ENCODE results near the gene NR1D2. TPM values are rescaled to one million over a fixed set of nuclear protein-coding genes. Genes with fewer than 3 reads are reported as not detected.

NR1D2 gene
- polyA plus RNA-seq, 1 experiment, result 29.1 TPM

GRCh38 chr3:23968463-23969184, 23.5 kb downstream of the NR1D2 start:
- DNase-seq (ENCODE audit: low read depth, low spot score), result no peak
- no peaks in the 10 kb centered on the region for H3K9me3 ChIP-seq (ENCODE audit: control insufficient read depth, insufficient read depth, low read length)
- no peak overlapping the region for H3K27ac ChIP-seq (ENCODE audit: low read depth, low read length)
- ChIA-PET CTCF (interaction anchor here (0.6 to 2.1 kb wide), 2 partner anchors 19 to 31 kb away, joined by 5 to 6 read pairs; no protein-coding TSS in a partner anchor), POLR2A (interaction anchor here (2.3 kb wide), 1 partner anchor 52 kb away, joined by 13 read pairs; the partner anchor contains the start of genes NKIRAS1 and RPL15)
- no peaks in the 10 kb centered on the region for H3K27me3 ChIP-seq (ENCODE audit: control insufficient read depth, insufficient read depth, low read length)
- no peak for TF ChIP-seq CTCF (IDR thresholded peaks at IDR 0.05; ENCODE audit: low read depth, low read length)
- H3K4me3 ChIP-seq (ENCODE audit: low read depth, low read length), result no peak overlapping the region

- Histone ChIP-seq H3K27me3 (ENCODE audit: control insufficient read depth, insufficient read depth, low read length) (no peaks in the 10 kb centered on the region), H3K27ac (ENCODE audit: low read depth, low read length) (no peak overlapping the region), H3K9me3 (ENCODE audit: control insufficient read depth, insufficient read depth, low read length) (no peaks in the 10 kb centered on the region), H3K4me3 (ENCODE audit: low read depth, low read length) (no peak overlapping the region)
- POLR2A ChIA-PET, result interaction anchor here (2.3 kb wide), 1 partner anchor 53 kb away, joined by 13 read pairs; the partner anchor contains the start of genes NKIRAS1 and RPL15
- DNase-seq (ENCODE audit: low read depth, low spot score), result no peak
- CTCF ChIA-PET, result interaction anchor here (2.1 kb wide), 1 partner anchor 30 kb away, joined by 6 read pairs; no protein-coding TSS in a partner anchor
- no peak for TF ChIP-seq CTCF (IDR thresholded peaks at IDR 0.05; ENCODE audit: low read depth, low read length)
Observed at GRCh38 chr3:23969393-23969792, 24.3 kb downstream of the NR1D2 start.

- Histone ChIP-seq H3K27ac (ENCODE audit: low read depth, low read length) (no peak overlapping the region), H3K4me3 (ENCODE audit: low read depth, low read length) (no peak overlapping the region), H3K27me3 (ENCODE audit: control insufficient read depth, insufficient read depth, low read length) (no peaks in the 10 kb centered on the region), H3K9me3 (ENCODE audit: control insufficient read depth, insufficient read depth, low read length) (no peaks in the 10 kb centered on the region)
- ChIA-PET CTCF (interaction anchor here (0.5 to 0.6 kb wide), 2 partner anchors 85 to 1884 kb away, joined by 3 to 4 read pairs; no protein-coding TSS in a partner anchor), POLR2A (no interaction called here)
- TF ChIP-seq CTCF (IDR thresholded peaks at IDR 0.05; ENCODE audit: low read depth, low read length), result no peak
- DNase-seq (ENCODE audit: low read depth, low spot score), result no peak
Observed at GRCh38 chr3:23971684-23972083, 26.6 kb downstream of the NR1D2 start.

- Histone ChIP-seq H3K27ac (ENCODE audit: low read depth, low read length) (no peak overlapping the region), H3K9me3 (ENCODE audit: control insufficient read depth, insufficient read depth, low read length) (peaks cover 5% of the 10 kb centered on the region; the same call in 1 of the 2 replicates), H3K27me3 (ENCODE audit: control insufficient read depth, insufficient read depth, low read length) (no peaks in the 10 kb centered on the region), H3K4me3 (ENCODE audit: low read depth, low read length) (no peak overlapping the region)
- ChIA-PET CTCF (no interaction called here), POLR2A (no interaction called here)
- DNase-seq (ENCODE audit: low read depth, low spot score), result no peak
- TF ChIP-seq CTCF (IDR thresholded peaks at IDR 0.05; ENCODE audit: low read depth, low read length), result no peak
Observed at GRCh38 chr3:23976555-23976954, 31.5 kb downstream of the NR1D2 start.

- no peak for DNase-seq (ENCODE audit: low read depth, low spot score)
- Histone ChIP-seq H3K9me3 (ENCODE audit: control insufficient read depth, insufficient read depth, low read length) (peaks cover 8% of the 10 kb centered on the region; the same call in 1 of the 2 replicates), H3K27ac (ENCODE audit: low read depth, low read length) (no peak overlapping the region), H3K4me3 (ENCODE audit: low read depth, low read length) (no peak overlapping the region), H3K27me3 (ENCODE audit: control insufficient read depth, insufficient read depth, low read length) (no peaks in the 10 kb centered on the region)
- POLR2A ChIA-PET, result no interaction called here
- CTCF ChIA-PET, result interaction anchor here (0.6 kb wide), 1 partner anchor 109 kb away, joined by 3 read pairs; no protein-coding TSS in a partner anchor
- no peak for TF ChIP-seq CTCF (IDR thresholded peaks at IDR 0.05; ENCODE audit: low read depth, low read length)
Observed at GRCh38 chr3:23979569-23979968, 34.5 kb downstream of the NR1D2 start.
